ENCODE data around the gene GPLD1. TPM values are rescaled to one million over a fixed set of nuclear protein-coding genes. Genes with fewer than 3 reads are reported as not detected.

Gene GPLD1
- total RNA-seq, 4 donors from 2014 or later = 5.9 to 18.1 (median 13.0) TPM

DNA sequence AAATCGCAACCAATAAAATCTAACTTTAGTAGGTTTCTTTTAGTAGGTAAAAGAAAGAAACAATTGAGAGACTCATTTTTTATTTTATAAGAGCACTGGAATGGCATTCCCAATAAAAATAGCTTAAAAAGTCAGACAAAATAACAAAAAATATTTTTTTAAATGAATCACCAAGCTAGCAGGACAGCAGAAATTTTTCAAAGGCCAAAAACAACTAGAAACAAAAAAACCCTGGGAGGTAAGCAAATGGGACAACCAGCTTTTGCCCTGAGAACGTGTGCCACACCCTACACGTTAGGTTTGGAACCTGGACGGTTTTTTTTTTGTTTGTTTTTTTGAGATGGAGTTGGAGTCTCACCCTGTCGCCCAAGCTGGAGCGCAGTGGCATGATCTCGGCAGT lies 19.6 kb downstream of the GPLD1 start:
- TF ChIP-seq, protein P1, sequence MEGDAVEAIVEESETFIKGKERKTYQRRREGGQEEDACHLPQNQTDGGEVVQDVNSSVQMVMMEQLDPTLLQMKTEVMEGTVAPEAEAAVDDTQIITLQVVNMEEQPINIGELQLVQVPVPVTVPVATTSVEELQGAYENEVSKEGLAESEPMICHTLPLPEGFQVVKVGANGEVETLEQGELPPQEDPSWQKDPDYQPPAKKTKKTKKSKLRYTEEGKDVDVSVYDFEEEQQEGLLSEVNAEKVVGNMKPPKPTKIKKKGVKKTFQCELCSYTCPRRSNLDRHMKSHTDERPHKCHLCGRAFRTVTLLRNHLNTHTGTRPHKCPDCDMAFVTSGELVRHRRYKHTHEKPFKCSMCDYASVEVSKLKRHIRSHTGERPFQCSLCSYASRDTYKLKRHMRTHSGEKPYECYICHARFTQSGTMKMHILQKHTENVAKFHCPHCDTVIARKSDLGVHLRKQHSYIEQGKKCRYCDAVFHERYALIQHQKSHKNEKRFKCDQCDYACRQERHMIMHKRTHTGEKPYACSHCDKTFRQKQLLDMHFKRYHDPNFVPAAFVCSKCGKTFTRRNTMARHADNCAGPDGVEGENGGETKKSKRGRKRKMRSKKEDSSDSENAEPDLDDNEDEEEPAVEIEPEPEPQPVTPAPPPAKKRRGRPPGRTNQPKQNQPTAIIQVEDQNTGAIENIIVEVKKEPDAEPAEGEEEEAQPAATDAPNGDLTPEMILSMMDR (IDR thresholded peaks at IDR 0.05; ENCODE audit: low read depth) = no peak

DNA sequence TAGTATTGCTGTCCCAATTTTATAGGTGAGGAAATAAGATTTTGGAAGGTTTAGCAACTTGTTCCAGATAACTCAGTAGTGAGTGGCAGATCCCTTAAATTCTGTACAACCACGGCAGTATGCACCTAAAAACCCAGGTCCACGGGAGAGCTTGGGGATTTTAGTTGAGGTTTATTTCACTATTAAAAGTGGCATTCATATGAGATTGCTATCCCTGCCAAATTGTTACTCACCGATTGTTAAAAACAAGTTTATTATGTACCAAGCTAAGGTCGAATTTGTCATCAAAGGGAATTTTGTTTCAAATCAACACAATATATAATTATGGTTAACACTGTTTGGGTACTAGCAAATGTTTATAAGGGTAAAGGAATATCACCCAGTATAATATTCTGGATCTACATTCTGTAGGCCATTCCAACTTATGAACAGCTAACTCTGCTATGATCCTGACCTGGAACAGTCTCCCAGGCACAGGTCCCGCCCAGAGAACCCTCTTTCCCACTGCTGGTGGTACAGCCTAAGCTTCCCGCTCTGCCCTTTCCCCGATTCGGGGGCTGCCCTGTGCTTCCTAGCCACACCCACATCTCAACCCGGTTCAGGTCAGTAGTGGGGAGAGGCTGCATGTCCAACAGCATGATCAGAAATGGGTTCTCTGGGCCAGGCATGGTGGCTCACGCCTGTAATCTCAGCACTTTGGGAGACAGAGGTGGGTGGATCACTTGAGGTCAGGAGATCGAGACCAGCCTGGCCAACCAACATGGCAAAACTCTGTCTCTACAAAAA lies 24.9 kb downstream of the GPLD1 start:
- TF ChIP-seq, protein P1 (IDR thresholded peaks at IDR 0.05; ENCODE audit: low read depth) = no peak

- TF ChIP-seq, protein P1 (IDR thresholded peaks at IDR 0.05; ENCODE audit: low read depth) = no peak
Observed at GRCh38 chr6:24460966-24461365, 28.4 kb downstream of the GPLD1 start.

GRCh38 chr6:24458941-24459340 lies 30.4 kb downstream of the GPLD1 start:
- TF ChIP-seq, protein P1 (IDR thresholded peaks at IDR 0.05; ENCODE audit: low read depth) = no peak

- TF ChIP-seq, protein P1 (IDR thresholded peaks at IDR 0.05; ENCODE audit: low read depth) = no peak
Observed at GRCh38 chr6:24458134-24458533, 31.2 kb downstream of the GPLD1 start.

DNA sequence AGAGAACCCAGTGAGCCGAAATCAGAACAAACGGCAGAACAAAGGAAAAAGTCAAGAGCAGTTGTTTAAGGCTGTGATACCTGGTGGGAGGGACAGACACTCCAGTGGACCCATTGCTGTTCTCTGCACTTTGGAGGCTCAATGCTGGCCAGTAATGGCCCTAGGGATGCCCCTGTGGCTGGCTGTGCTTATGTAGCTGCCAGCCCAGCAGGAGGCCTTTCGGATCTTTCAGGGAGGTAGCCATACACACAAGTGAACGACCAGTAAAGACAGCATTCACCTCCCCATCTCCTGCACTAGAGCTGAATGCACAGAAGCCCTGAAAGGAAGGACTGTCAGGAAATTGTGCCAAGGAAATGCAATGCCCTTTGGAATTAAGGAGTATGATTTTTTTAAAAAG lies 34.3 kb downstream of the GPLD1 start:
- TF ChIP-seq, protein P1 (IDR thresholded peaks at IDR 0.05; ENCODE audit: low read depth) = no peak

- TF ChIP-seq, protein P1 (IDR thresholded peaks at IDR 0.05; ENCODE audit: low read depth) = no peak
Observed at GRCh38 chr6:24454452-24454851, 34.9 kb downstream of the GPLD1 start.
